Fibroblast of upper back skin (primary cell): ENCODE measurements around the gene SRSF4.
"Not testable (repeated sequence)": the region's sequence is repeated elsewhere in the genome, so short reads cannot be mapped to it uniquely, and the experiment has no call there.

Experiments used
- DNase-seq: peaks from one replicate; pipeline ENCODE4 v3.0.0-alpha.2; 2013

Gene SRSF4

GRCh38 chr1:29124366-29125236, 57.1 kb downstream of the SRSF4 start:
- peak; percentile 89 for DNase-seq

GRCh38 chr1:29123887-29124365, 57.8 kb downstream of the SRSF4 start, which contains the start of gene TMEM200B:
TSS of gene TMEM200B (minus strand) at chr1:29123903. CDS start at chr1:29121828, 2,075 bp downstream.
- DNase-seq, result no peak

GRCh38 chr1:29123053-29123886, 58.4 kb downstream of the SRSF4 start:
- DNase-seq, result no peak

GRCh38 chr1:29122682-29123052, 59.0 kb downstream of the SRSF4 start:
- peak; percentile 80 for DNase-seq

GRCh38 chr1:29121936-29122681, 59.6 kb downstream of the SRSF4 start:
- peak; percentile 53 for DNase-seq

- no peak for DNase-seq
Measured at GRCh38 chr1:29121516-29121935, 60.2 kb downstream of the SRSF4 start.

- DNase-seq, result peak; percentile 58
Measured at GRCh38 chr1:29120947-29121485, 60.7 kb downstream of the SRSF4 start.

GRCh38 chr1:29120367-29120766, 61.3 kb downstream of the SRSF4 start:
- DNase-seq, result no peak

GRCh38 chr1:29119121-29119929, 62.4 kb downstream of the SRSF4 start:
- DNase-seq, result no peak

GRCh38 chr1:29117381-29117780, 64.3 kb downstream of the SRSF4 start:
- no peak for DNase-seq

GRCh38 chr1:29114654-29115053, 67.0 kb downstream of the SRSF4 start:
- no peak for DNase-seq

- no peak for DNase-seq
Measured at GRCh38 chr1:29113413-29114117, 68.1 kb downstream of the SRSF4 start.

- DNase-seq, result no peak
Measured at GRCh38 chr1:29112705-29113412, 68.8 kb downstream of the SRSF4 start.

GRCh38 chr1:29108041-29108440, 73.7 kb downstream of the SRSF4 start:
- not testable (repeated sequence) for DNase-seq

GRCh38 chr1:29105822-29106221, 75.9 kb downstream of the SRSF4 start:
- DNase-seq, result no peak

GRCh38 chr1:29100487-29100886, 81.2 kb downstream of the SRSF4 start:
- DNase-seq, result no peak

GRCh38 chr1:29099286-29099685, 82.4 kb downstream of the SRSF4 start:
- no peak for DNase-seq
